PC-3 (cell line): ENCODE measurements around the gene AATF. TPM values are rescaled to one million over a fixed set of nuclear protein-coding genes. Genes with fewer than 3 reads are reported as not detected.

Experiments
- ATAC-seq: fragments of 200-7000 bp; cut with Tn5 transposase; 2 replicates; pipeline ENCODE4 v1.9.1; 2020; ENCODE audit warnings: mild to moderate bottlenecking, moderate library complexity
- BruUV-seq: library from RNA; stranded (reverse); fragments of 400-500 nt; replicated peaks from 2 replicates; lab custom pipeline; 2021; lab: Mats Ljungman, UMichigan
- CTCF ChIA-PET: fragments of 300-600 bp; sonication (Branson Sonifier 250); formaldehyde crosslinking; loops from one replicate; lab custom pipeline; 2022; ENCODE audit warnings: antibody characterized with exemption; lab: Charles Lee
- POLR2A ChIA-PET: fragments of 300-600 bp; sonication (Branson Sonifier 250); formaldehyde crosslinking; loops from one replicate; lab custom pipeline; 2022; ENCODE audit warnings: antibody characterized with exemption; ENCODE audit not compliant: unreplicated experiment; lab: Charles Lee
- DNase-seq: peaks from one replicate; pipeline ENCODE4 v3.0.0-alpha.2; 2015
- H2AFZ ChIP-seq: fragments of 300-600 bp; sonication (generic); 2 replicates; pipeline ENCODE4 v1.6.0; 2016; ENCODE audit warnings: antibody characterized with exemption, low read length
- H3F3A ChIP-seq: fragments of 300-600 bp; sonication (generic); one replicate; pipeline ENCODE4 v1.6.0; 2017; ENCODE audit warnings: antibody characterized with exemption, low read length, control low read depth, mild to moderate bottlenecking; ENCODE audit not compliant: unreplicated experiment
- H3K27ac ChIP-seq: fragments of 300-600 bp; sonication (generic); 2 replicates; pipeline ENCODE4 v1.5.1; 2016; ENCODE audit warnings: mild to moderate bottlenecking, low read length
- H3K27me3 ChIP-seq: fragments of 300-600 bp; sonication (generic); 2 replicates; pipeline ENCODE4 v1.6.1; 2016; ENCODE audit warnings: low read length, mixed read lengths
- H3K36me3 ChIP-seq: fragments of 300-600 bp; sonication (generic); 2 replicates; pipeline ENCODE4 v1.6.1; 2016; ENCODE audit warnings: low read depth, mixed run types, low read length, mixed read lengths
- H3K4me1 ChIP-seq: fragments of 300-600 bp; sonication (generic); 2 replicates; pipeline ENCODE4 v1.5.1; 2016; ENCODE audit warnings: low read length; ENCODE audit not compliant: insufficient read depth
- H3K4me2 ChIP-seq: fragments of 300-600 bp; sonication (generic); 2 replicates; pipeline ENCODE4 v1.6.0; 2016; ENCODE audit warnings: low read length
- H3K4me3 ChIP-seq: fragments of 300-600 bp; sonication (generic); 2 replicates; pipeline ENCODE4 v1.5.1; 2016; ENCODE audit warnings: mild to moderate bottlenecking, low read length, mixed read lengths
- H3K79me2 ChIP-seq: fragments of 300-600 bp; sonication (generic); 2 replicates; pipeline ENCODE4 v1.6.1; 2017; ENCODE audit warnings: low read length, mixed read lengths
- H3K9ac ChIP-seq: fragments of 300-600 bp; sonication (generic); 2 replicates; pipeline ENCODE4 v1.6.0; 2016; ENCODE audit warnings: mild to moderate bottlenecking, low read length
- H3K9me2 ChIP-seq: fragments of 300-600 bp; sonication (generic); replicated peaks from 2 replicates; pipeline ENCODE4 v1.6.1; 2016; ENCODE audit warnings: mixed run types, low read length, mixed read lengths
- H3K9me3 ChIP-seq: fragments of 300-600 bp; sonication (generic); 2 replicates; pipeline ENCODE4 v1.6.1; 2016; ENCODE audit warnings: low read length, mixed read lengths
- H4K20me1 ChIP-seq: fragments of 300-600 bp; sonication (generic); 2 replicates; pipeline ENCODE4 v1.6.1; 2016; ENCODE audit warnings: low read length, mixed read lengths
- CTCF ChIP-seq: fragments of 300-600 bp; sonication (generic); conservative IDR thresholded peaks from 2 replicates; pipeline ENCODE4 v1.5.1; 2017; ENCODE audit warnings: antibody characterized with exemption, low read depth, mild to moderate bottlenecking, low read length
- EZH2 ChIP-seq: fragments of 300-600 bp; sonication (generic); IDR thresholded peaks from one replicate; pipeline ENCODE4 v1.6.1; 2017; ENCODE audit warnings: antibody characterized with exemption, mild to moderate bottlenecking, low read length; ENCODE audit not compliant: unreplicated experiment
- EZH2phosphoT487 ChIP-seq: fragments of 300-600 bp; sonication (generic); IDR thresholded peaks from 2 replicates; pipeline ENCODE4 v1.6.1; 2018; ENCODE audit warnings: mild to moderate bottlenecking, antibody characterized with exemption, low read length, borderline replicate concordance
- intact Hi-C: fragments of 100-400 bp; cut with micrococcal nuclease; formaldehyde crosslinking; loops from 2 replicates; pipeline ENCODE4 v1.9.0; 2023
- total RNA-seq: library from RNA; depleted of rRNA; stranded (reverse); fragments of >200 nt; gene quantifications from 2 replicates; pipeline ENCODE4 v1.2.3, GENCODE V29; 2014

AATF gene
- total RNA-seq, 1 experiment from 2014 or later: 25.5 TPM

DNA sequence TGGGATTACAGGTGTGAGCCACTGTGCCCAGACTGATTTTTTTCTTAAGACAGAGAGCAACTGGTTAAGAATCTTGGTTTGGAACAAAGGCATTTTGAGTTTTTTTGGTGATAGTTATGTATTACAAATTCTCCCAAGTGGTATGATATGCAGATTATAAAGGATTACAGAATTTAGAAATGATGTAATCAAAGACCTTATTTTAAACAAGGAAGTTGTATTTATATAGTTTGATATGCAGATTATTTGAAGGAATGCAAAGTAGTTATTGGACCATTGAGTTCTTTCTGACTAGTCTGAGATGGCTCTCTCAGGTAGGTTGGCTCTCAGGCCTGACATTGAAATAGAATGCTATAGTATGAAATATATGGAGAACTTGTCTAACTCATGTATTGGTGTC, 34.9 kb downstream of the AATF start:
- intact Hi-C loops: no loop called here
- Histone ChIP-seq H3K9me3 (no peaks in the 10 kb centered on the region), H3K79me2 (no peaks in the 10 kb centered on the region), H3K27me3 (no peaks in the 10 kb centered on the region), H3K4me2 (no peak overlapping the region), H3K4me1 (peaks cover 11% of the 10 kb centered on the region; the same call in 1 of the 2 replicates), H3K4me3 (no peak overlapping the region), H4K20me1 (no peaks in the 10 kb centered on the region), H3F3A (no peaks in the 10 kb centered on the region), H3K9ac (no peak overlapping the region), H2AFZ (no peak overlapping the region), H3K36me3 (no peaks in the 10 kb centered on the region), H3K9me2 (no peaks in the 10 kb centered on the region), H3K27ac (no peak overlapping the region)
- DNase-seq: no peak
- no TSS peak for BruUV-seq
- CTCF ChIA-PET: no interaction called here
- POLR2A ChIA-PET: no interaction called here
- ATAC-seq: no peak
- TF ChIP-seq CTCF (no peak), EZH2phosphoT487 (no peak), EZH2 (no peak)

- Histone ChIP-seq H3K27me3 (0 out of 2 replicates have a peak, but pooled peaks cover 1% of the 10 kb centered on the region), H3K79me2 (no peaks in the 10 kb centered on the region), H3K9me2 (no peaks in the 10 kb centered on the region), H3F3A (no peaks in the 10 kb centered on the region), H3K4me2 (no peak overlapping the region), H3K27ac (no peak overlapping the region), H3K9ac (no peak overlapping the region), H3K9me3 (no peaks in the 10 kb centered on the region), H3K4me1 (no peaks in the 10 kb centered on the region), H3K4me3 (no peak overlapping the region), H4K20me1 (no peaks in the 10 kb centered on the region), H3K36me3 (no peaks in the 10 kb centered on the region; the same call in 1 of the 2 replicates), H2AFZ (no peak overlapping the region)
- no peak for ATAC-seq
- ChIA-PET POLR2A (no interaction called here), CTCF (interaction anchor here (0.6 kb wide), 1 partner anchor 14 kb away, joined by 4 read pairs; no protein-coding TSS in a partner anchor)
- DNase-seq: no peak
- BruUV-seq: no TSS peak
- intact Hi-C loops: no loop called here
- TF ChIP-seq EZH2 (no peak), EZH2phosphoT487 (no peak), CTCF (no peak)
Observed at GRCh38 chr17:36989173-36989572, 40.4 kb downstream of the AATF start.

DNA sequence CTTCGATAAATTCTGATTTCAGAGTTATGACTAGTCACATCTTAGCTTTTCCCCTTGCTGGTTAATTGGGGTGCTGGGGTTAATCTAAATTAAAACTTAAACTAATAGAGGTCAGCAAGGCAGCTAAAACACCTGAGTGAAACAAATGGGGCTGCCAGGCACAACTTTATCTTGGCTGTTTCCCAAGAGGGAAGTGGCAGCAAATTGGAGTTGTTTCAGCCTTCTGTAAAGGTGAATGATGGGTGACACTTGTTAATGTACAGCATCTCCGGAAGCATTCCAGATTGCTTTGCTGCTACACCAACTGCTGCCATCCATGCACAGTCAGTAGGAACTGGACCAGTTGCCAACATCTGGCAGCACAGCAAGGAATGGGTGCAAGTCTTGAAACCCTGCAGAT, 43.9 kb downstream of the AATF start:
- Histone ChIP-seq H3K27me3 (0 out of 2 replicates have a peak, but pooled peaks cover 5% of the 10 kb centered on the region), H3K36me3 (no peaks in the 10 kb centered on the region; the same call in 1 of the 2 replicates), H2AFZ (no peak overlapping the region), H3K9ac (no peak overlapping the region), H3K9me2 (no peaks in the 10 kb centered on the region), H3F3A (no peaks in the 10 kb centered on the region), H3K4me1 (no peaks in the 10 kb centered on the region), H3K79me2 (no peaks in the 10 kb centered on the region), H3K9me3 (no peaks in the 10 kb centered on the region), H3K4me2 (no peak overlapping the region), H4K20me1 (no peaks in the 10 kb centered on the region), H3K4me3 (no peak overlapping the region), H3K27ac (no peak overlapping the region)
- POLR2A ChIA-PET: no interaction called here
- CTCF ChIA-PET: no interaction called here
- no peak for DNase-seq
- TF ChIP-seq CTCF (no peak), EZH2 (no peak), EZH2phosphoT487 (no peak)
- ATAC-seq: no peak
- no TSS peak for BruUV-seq
- intact Hi-C loops: no loop called here
